Spinal cord (tissue), 10 donors: ENCODE data around the gene PDZRN4. TPM values are rescaled to one million over a fixed set of nuclear protein-coding genes. Genes with fewer than 3 reads are reported as not detected.

Experiments used
- DNase-seq, 6 donors: peaks; one replicate each; pipeline versions ENCODE4 v3.0.0 to v3.0.0-alpha.2; 2013 to 2015; ENCODE audit warnings: low spot score in 6 of 6, low read depth in 4 of 6
- H3K27ac ChIP-seq: one replicate; pipeline ENCODE4 v1.5.1; 2013; ENCODE audit warnings: low read depth, low read length, control low read depth
- H3K27me3 ChIP-seq: one replicate; pipeline ENCODE4 v1.6.1; 2013; ENCODE audit warnings: low read length; ENCODE audit not compliant: control insufficient read depth, insufficient read depth
- H3K36me3 ChIP-seq: one replicate; pipeline ENCODE4 v1.6.1; 2013; ENCODE audit warnings: low read length; ENCODE audit not compliant: control insufficient read depth, insufficient read depth
- H3K4me1 ChIP-seq: one replicate; pipeline ENCODE4 v1.6.1; 2013; ENCODE audit warnings: low read length; ENCODE audit not compliant: control insufficient read depth, insufficient read depth
- H3K4me3 ChIP-seq: one replicate; pipeline ENCODE4 v1.5.1; 2013; ENCODE audit warnings: low read depth, low read length, control low read depth
- H3K9me3 ChIP-seq: one replicate; pipeline ENCODE4 v1.6.1; 2013; ENCODE audit warnings: low read length; ENCODE audit not compliant: control insufficient read depth, insufficient read depth
- WGBS: methylation state at CpG from one replicate; pipeline ENCODE4 v1.1.5; 2013; ENCODE audit warnings: missing lambda C conversion rate; ENCODE audit not compliant: insufficient coverage; 5-methylcytosine and 5-hydroxymethylcytosine counted together
- polyA plus RNA-seq, 2 donors: library from polyadenylated mRNA; unstranded; fragments of 120-200 nt; gene quantifications; one replicate each; pipeline ENCODE4 v1.2.1, GENCODE V29; 2013; ENCODE audit not compliant: insufficient read length in 2 of 2
- total RNA-seq, 2 donors: library from RNA; depleted of rRNA in 1 of 2; stranded (reverse); fragments of 120-200 nt in 1 of 2; fragments of >200 nt in 1 of 2; gene quantifications; one replicate each; pipeline versions ENCODE4 v1.2.3 to v1.2.4, GENCODE V29; 2013 to 2014
- donor health status: healthy.

The PDZRN4 gene
- total and polyA plus RNA-seq, 4 donors = 5.4 to 10.9 (median 7.6) TPM

GRCh38 chr12:41573445-41573844, 385.3 kb downstream of the PDZRN4 start:
- no peaks in the 10 kb centered on the region for H3K27me3 ChIP-seq
- no peaks in the 10 kb centered on the region for H3K4me1 ChIP-seq
- H3K27ac ChIP-seq = no peak overlapping the region
- H3K9me3 ChIP-seq = no peaks in the 10 kb centered on the region
- WGBS = over 99% methylated on average over 17 of the region's 17 CpGs
- H3K4me3 ChIP-seq = no peak overlapping the region
- H3K36me3 ChIP-seq = no peaks in the 10 kb centered on the region
- DNase-seq = no peak

DNA sequence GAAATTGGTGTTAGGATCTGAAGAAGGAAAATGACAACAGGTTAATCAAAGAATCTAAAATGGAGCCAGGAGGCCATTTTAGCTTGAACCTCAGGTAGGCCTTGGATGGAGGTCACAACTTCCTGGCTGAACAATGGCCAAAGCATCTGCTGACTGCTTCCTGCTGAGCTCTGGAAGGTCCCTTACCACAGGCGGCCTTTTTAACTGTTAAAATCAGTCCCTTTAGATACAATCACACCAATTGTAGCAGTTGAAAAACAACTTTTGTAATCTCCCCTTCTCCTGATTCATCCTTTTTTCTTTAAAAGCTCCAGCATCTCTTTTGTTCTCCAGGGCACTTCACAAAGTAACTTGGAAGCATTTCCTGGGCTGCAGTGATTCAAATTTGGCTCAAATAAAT, 388.8 kb downstream of the PDZRN4 start:
- Histone ChIP-seq H3K9me3 (no peaks in the 10 kb centered on the region), H3K36me3 (no peaks in the 10 kb centered on the region), H3K4me1 (no peaks in the 10 kb centered on the region), H3K27me3 (no peaks in the 10 kb centered on the region), H3K27ac (no peak overlapping the region), H3K4me3 (no peak overlapping the region)
- WGBS = 80% methylated on average over 1 of the region's 1 CpG
- DNase-seq = no peak

GRCh38 chr12:41577995-41578394, 389.9 kb downstream of the PDZRN4 start:
- DNase-seq = no peak
- H3K9me3 ChIP-seq = no peaks in the 10 kb centered on the region
- H3K4me3 ChIP-seq = no peak overlapping the region
- H3K27ac ChIP-seq = no peak overlapping the region
- H3K4me1 ChIP-seq = no peaks in the 10 kb centered on the region
- no peaks in the 10 kb centered on the region for H3K27me3 ChIP-seq
- no peaks in the 10 kb centered on the region for H3K36me3 ChIP-seq

GRCh38 chr12:41585784-41586183, 397.7 kb downstream of the PDZRN4 start:
- Histone ChIP-seq H3K9me3 (no peaks in the 10 kb centered on the region), H3K4me1 (no peaks in the 10 kb centered on the region), H3K4me3 (no peak overlapping the region), H3K27ac (no peak overlapping the region), H3K27me3 (no peaks in the 10 kb centered on the region), H3K36me3 (no peaks in the 10 kb centered on the region)
- DNase-seq = no peak
- no CpG with 5 or more reads among the region's 3 CpGs for WGBS

DNA sequence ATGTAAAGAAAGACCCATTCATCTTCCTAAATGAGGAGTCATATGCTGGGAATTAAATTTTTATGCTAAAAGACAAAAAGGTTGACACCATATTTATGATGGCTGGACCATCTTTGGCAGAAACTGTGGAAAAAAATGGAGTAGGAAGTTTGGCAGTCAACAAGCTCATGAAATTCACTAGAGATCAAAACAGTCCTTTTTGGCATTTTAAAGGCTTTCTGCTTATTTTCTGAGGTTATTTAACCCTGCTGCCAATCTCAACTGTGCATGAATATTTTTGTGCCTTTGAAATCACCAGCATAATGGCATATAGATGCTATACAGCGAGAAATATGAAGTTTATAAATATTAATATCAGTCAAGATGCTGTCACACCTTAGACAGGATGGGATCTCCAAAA, 399.5 kb downstream of the PDZRN4 start:
- no CpG with 5 or more reads among the region's 1 CpG for WGBS
- no peaks in the 10 kb centered on the region for H3K36me3 ChIP-seq
- no peaks in the 10 kb centered on the region for H3K9me3 ChIP-seq
- H3K27me3 ChIP-seq = no peaks in the 10 kb centered on the region
- no peaks in the 10 kb centered on the region for H3K4me1 ChIP-seq
- no peak overlapping the region for H3K27ac ChIP-seq
- peak in 1 of 6 donors; percentile 20 for DNase-seq
- no peak overlapping the region for H3K4me3 ChIP-seq

DNA sequence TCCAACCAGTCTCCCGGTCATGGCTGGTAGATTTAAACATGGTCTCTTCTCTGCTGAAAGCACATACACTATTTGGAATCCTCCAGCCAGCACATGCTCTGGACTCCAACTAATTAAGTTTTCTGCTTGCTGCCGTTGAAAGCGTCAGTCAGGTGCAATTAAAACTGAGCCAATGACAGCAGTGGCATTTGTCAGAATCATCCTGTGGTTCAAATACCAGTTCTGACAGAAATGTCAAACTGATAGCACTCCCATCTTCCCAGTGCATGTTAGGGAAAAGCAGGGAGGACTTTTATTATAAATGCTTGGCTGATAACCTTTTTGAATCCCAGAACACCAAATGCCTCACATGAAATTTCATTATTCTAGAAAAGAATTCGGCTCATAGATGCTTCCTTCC, 401.8 kb downstream of the PDZRN4 start:
- Histone ChIP-seq H3K27me3 (no peaks in the 10 kb centered on the region), H3K27ac (no peak overlapping the region), H3K4me3 (no peak overlapping the region), H3K9me3 (no peaks in the 10 kb centered on the region), H3K4me1 (no peaks in the 10 kb centered on the region), H3K36me3 (no peaks in the 10 kb centered on the region)
- WGBS = 81% methylated on average over 3 of the region's 4 CpGs
- peak in 1 of 6 donors; percentile 20 for DNase-seq

DNA sequence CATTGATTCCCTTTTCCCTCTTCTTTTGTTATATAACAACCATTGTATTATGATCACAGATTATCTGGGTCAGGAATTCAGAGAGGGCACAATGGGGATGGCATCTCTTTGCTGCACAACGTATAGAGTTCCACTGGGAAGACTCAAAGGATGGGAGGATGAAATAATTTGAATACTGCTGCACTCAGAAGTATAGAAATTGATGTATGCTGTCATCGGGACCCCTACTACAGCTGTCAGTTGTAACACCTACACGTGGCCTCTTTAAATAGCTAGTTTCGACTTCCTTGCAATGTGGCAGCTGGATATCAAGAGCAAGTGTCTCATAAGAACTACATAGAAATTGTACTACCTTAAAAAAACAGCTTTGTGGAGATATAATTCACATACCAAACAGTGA, 408.1 kb downstream of the PDZRN4 start:
- Histone ChIP-seq H3K4me3 (no peak overlapping the region), H3K27ac (no peak overlapping the region), H3K4me1 (no peaks in the 10 kb centered on the region), H3K27me3 (no peaks in the 10 kb centered on the region), H3K9me3 (no peaks in the 10 kb centered on the region), H3K36me3 (no peaks in the 10 kb centered on the region)
- DNase-seq = no peak
- WGBS = 67% methylated on average over 1 of the region's 4 CpGs

DNA sequence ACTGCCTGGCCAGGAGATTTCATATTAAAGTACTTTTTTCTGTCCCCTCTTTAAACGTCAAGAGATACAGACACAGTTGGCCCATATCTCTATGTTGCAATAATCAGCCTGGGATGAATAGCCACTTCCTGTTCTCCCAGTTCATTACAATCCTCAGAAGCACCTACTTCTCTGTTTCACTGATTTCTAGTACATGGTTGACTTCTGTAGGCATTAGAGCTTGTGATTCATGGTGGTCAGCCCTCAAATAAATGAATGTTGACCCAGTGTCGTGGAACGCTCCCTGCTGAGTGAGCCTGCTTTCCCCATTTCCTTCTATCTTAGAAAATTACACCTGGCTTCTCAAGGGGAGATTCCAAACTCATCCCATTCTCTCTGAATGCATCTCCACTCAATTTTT, 416.7 kb downstream of the PDZRN4 start:
- H3K36me3 ChIP-seq = no peaks in the 10 kb centered on the region
- no peak overlapping the region for H3K27ac ChIP-seq
- no peaks in the 10 kb centered on the region for H3K9me3 ChIP-seq
- WGBS = 60% methylated on average over 3 of the region's 3 CpGs
- no peaks in the 10 kb centered on the region for H3K27me3 ChIP-seq
- no peak overlapping the region for H3K4me3 ChIP-seq
- no peaks in the 10 kb centered on the region for H3K4me1 ChIP-seq
- no peak for DNase-seq

DNA sequence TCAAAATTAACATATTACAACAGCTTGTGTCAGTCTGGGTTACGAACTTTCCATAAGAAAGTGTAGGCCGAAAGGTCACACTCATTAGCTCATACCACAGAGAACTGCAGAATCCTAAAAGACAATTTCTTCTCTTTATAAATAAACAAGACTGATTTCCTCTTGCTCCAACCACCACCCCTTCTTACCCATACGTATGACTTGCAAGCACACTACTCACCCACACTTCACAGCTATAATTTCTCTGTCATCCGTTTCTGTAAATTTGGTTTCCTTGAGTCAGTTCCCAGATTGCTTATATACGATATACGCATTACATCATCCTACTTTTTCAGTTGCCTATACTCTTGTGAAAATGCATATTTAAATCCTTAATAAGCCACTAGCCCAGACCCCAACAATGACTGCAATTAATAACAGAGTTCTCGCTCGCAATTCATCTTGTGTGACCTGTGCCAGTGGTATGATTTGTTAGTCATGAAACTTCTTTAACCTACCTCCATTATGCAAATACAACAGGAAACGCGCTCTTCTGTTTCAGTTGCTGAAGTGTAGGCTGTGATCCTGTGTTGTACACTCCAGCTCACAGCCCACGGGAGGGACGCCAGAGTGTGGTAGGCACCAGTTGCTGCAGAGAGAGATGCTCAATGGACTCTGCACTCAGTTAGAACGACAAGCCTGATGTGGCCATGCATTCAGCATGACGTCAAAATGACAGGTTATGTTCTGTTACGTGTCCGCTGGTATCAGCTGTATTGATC, 417.6 kb downstream of the PDZRN4 start:
- no peak overlapping the region for H3K27ac ChIP-seq
- 65% methylated on average over 9 of the region's 16 CpGs for whole genome bisulfite sequencing
- DNase-seq = peak in 1 of 6 donors; percentile 31
- no peaks in the 10 kb centered on the region for H3K9me3 ChIP-seq
- H3K36me3 ChIP-seq = no peaks in the 10 kb centered on the region
- H3K4me1 ChIP-seq = no peaks in the 10 kb centered on the region
- H3K27me3 ChIP-seq = no peaks in the 10 kb centered on the region
- H3K4me3 ChIP-seq = no peak overlapping the region
